ENCODE results near the gene DSC3.
"Not testable (repeated sequence)": the region's sequence is repeated elsewhere in the genome, so short reads cannot be mapped to it uniquely, and the experiment has no call there.

The DSC3 gene

DNA sequence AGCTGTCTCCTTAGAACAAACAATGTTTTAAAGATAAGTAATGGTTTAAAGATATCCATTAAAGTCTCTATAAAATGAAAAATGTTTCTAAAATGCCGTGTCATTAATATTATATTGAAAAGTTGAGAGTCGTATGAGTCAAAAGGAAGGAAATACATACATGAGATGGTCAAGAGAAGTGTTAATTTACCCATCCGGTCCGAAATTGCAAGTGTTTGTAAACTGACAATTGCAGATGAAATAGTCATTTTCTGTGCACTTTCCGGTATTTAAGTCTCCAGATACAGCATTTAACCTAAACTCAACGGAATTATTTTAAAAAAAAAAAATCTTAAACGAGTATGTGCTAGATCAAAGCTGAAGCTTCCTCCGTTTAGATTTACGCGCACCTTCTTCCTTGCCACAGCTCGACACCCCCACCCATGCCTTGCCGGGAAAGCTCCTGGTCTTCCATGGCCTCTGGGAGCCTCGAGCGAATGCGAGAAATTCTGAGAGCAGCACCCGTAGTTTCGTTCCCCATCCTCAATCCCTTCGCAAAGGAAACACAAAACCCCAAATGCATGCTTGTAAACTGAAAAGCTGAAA lies 1.8 kb downstream of the DSC3 start:
- no peak for DNase-seq

DNA sequence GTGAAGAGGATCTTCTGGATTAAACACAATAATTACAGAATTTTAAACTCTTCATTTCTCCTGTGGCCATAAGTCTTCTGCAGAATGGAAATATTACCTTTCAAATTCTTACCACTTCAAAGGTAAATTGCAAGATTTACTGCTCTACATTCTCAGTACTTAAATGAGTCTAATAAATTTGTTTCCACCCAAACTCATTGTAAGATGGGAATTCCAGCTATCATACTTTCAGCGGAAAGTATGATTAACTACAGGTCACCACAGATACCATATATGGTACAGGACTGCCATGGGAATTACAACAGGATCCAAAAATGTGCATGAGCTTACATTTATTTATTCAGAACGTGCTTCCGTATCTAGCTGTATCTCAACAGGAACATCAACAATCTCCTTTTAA lies 3.1 kb downstream of the DSC3 start:
- no peak for DNase-seq

DNA sequence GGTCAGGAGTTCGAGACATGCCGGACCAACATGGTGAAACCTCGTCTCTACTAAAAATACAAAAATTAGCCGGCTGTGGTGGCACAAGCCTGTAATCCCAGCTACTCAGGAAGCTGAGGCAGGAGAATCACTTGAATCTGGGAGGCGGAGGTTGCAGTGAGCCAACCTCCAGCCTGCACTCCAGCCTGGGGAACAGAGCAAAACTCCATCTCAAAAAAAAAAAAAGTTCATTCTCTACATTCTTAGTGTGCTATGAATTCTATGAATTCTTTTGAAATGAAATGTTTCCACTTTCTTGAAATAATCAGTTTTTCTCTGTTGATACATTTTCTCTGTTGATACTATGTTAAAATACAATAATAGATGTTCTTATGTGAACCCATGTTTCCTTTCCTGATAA lies 4.9 kb downstream of the DSC3 start:
- DNase-seq = not testable (repeated sequence)

DNA sequence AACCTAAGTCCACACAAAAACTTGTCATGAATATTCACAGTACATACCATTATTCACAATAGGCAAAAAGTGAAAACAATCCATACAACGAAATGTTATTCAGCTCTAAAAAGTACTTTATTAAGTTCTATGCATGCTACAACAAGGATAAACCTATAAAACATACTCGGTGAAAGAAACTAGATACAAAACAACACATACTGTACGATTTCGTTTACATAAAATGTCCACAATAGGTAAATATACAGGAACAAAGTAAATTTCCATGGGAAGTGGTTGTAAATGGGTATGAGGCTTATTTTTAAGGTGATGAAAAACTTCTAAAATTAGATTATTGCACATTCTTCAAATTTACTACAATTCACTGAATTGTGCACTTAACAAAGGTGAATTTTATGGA lies 8.0 kb downstream of the DSC3 start:
- DNase-seq = no peak

DNA sequence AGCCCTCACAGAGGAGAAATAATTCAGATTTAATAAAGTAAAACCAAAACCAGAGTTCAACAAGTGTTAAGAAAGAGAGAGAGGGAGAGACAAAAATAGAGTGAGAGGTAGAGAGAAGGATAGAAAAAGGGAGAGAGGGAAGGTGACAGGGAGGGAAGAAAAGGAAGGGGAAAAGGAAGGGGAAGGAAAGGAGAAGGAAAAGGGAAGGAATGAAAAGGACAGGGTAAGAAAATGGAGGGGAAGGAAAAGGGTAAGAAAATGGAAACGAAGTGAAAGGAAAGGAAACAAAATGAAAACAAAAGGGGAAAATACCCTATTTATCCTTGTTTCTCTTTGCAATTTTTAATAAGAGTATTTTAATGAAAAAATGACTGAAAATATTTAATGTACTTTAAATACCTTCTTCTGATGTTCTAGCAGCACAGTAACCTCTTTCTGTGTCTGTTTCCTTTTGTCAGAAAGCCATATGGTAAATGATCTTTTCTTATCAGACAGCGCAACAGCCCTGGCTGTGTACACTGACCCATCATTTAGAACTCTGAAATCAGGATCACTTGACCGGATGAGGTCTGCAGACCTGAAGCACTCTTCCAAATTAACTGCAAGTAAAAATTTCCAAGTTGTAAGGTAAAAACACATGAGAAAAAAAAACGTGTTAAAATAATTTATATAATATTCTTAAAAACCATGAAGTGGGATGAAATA lies 11.8 kb downstream of the DSC3 start:
- DNase-seq = no peak

DNA sequence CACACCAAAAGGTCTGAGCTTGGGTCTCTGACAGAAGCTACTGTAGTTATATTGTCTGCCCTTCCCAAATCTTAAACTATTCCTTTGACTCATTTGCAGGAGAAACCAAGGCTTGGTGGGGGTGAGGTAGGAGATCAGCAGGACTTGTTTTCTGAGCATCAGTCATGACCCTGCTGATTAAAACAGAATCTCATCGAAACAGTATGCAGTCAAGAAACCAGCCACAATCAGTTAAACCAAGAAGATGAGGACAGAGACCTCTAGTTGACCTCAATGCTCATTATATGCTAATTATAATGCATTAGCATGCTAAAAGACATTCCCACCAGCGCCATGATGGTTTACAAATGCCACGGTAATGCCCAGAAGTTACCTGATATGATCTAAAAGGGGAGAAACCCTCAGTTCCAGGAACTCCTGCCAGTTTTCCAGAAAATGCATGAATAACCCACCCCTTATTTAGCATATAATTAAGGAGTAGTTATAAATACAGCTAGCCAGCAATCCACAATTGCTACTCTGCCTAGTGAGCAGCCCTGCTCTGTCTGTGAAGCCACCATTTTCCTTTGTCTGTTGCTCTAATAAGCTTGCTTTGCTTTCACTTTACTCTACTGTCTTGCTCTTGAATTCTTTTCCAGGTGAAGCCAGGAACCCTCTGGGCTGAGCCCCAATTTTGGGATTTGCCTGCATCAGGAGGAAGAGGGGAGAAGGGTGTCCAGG lies 26.7 kb downstream of the DSC3 start:
- DNase-seq = no peak

DNA sequence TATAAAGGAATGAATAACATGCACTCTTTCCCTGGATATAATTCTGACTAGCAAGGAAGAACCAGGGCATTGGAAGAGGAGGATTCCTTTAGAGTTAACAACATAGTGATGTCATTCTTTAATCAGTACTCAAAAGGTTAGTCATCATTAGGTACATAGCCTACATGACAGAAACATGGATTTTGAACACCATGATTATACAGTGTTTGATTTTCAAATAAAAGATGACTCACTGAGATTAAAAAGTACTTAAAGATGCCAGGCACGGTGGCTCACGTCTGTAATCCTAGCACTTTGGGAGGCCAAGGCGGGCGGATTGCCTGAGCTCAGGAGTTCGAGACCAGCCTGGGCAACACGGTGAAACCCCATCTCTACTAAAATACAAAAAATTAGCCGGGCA lies 31.1 kb downstream of the DSC3 start:
- DNase-seq = not testable (repeated sequence)

DNA sequence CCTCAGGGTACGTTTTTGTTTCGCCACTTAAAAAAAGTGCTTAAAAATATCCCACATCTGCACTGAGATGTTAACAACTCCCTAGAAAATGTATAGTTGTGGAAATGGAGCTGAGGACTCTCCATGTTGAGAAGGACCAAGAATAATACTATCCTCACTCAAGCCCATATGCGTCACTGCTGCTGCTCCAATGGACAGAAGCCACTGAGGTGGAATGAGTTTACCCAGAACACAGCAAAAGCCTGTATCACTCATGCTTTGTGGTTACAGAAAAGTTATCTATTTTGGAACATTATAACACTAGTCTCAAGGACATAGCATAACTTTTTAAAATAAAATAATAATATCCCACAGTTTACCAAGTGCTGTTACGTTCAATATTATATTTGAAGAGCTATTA lies 31.9 kb downstream of the DSC3 start:
- DNase-seq = no peak

DNA sequence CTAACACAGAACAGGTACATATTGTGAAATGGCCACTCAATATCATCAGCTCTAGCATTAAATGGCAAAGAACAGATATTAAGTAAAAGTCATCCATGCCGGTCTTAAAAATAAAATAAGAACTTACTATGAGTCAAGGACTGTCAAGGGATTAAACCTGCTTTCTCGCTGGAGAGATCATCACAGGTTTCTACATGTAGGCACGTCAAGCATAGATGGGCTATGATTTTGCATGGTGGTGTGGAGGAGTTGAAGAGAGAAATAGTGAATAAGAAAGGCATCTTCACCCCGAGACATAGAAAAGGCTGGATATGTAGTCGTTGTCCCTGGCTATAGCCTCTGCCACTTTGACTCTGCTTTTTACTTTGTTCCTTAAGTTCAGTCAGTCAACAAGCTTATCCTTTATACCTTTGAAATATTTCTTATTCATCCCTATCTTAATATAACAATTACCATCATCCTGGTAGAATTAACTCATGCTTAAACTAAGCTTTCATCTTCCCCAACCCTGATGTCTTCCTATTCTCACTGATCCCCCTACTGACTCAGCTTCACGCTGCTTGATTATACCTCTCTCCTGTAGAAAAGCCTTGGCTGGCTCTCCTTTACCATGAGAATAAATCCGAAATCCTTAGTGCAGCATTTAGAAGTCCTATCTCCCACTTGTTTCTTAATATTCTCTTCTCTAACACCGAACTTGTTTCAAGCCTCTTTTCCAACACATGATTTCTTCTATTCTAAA lies 42.5 kb downstream of the DSC3 start:
- no peak for DNase-seq

DNA sequence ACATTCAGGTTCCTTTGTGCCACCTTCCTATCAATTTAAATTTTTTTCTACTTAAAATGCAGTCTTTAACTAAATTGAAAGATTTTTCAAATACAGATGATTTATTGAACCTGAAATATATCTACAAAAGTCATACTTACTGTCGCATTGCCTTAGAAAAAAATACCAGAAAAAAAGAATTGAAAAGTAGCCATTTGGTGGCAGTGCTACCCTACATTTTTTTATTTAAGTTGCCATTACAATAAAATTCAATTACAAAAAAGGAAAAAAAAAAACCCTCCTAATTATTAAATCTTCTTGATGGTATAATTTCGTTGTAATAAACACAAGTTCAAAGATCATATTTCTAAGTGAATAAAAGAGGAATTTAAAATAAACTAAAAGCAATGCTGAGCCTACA lies 43.4 kb downstream of the DSC3 start:
- DNase-seq = no peak

DNA sequence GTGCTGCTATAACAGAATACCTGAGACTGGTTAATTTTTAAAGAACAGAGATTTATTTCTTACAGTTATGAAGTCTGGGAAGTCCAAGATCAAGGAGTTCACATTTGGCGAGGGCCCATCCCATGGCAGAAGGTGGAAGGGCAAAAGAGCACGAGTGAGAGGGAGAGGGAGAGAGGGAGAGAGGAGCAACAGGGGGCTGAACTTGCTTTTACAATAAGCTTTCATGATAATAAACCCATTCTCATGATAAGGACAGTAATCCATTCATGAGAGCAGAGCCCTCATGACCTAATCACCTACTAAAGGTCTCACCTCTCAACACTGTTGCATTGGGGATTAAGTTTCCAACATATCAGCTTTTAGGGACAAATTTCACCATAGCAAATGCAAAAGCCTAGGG lies 45.3 kb downstream of the DSC3 start:
- DNase-seq = no peak

DNA sequence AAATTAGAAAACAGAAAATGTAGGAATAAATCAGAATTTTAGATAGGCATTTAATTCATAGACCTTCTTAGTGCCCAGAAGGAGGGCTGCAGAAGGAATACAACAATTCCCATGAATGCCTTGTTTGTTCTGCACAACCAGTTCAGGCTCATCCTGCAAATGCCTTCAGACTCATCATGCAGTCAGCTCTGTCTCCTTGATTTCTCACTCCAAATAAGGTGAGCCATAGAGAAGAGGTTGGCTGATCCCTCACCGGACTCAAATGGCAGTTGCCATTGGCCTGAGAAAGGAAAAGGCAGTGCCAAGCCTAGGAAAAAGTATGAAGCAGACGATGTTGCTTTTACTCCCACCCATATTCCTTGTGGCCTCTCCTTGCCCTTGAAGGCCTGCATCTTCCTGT lies 50.3 kb downstream of the DSC3 start:
- DNase-seq = no peak

DNA sequence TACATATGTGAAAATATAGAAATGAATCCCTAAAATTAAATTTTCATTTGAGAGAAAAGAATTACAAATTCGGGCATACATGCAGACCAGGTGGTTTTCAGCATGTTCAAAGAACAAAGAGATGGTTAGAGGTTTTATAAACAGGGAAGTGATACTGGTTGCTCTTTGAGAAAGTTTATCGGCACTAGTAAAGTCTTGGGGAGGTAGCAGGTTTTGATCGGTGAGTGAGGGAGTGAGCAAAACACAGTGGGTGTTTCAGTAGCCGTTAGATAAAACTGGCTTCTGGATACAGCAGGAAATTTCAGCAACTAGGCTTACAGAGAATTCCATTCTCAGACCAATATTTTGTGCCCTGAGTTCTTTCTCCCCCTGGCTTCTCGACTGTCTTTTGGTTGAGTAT lies 51.1 kb downstream of the DSC3 start:
- no peak for DNase-seq

DNA sequence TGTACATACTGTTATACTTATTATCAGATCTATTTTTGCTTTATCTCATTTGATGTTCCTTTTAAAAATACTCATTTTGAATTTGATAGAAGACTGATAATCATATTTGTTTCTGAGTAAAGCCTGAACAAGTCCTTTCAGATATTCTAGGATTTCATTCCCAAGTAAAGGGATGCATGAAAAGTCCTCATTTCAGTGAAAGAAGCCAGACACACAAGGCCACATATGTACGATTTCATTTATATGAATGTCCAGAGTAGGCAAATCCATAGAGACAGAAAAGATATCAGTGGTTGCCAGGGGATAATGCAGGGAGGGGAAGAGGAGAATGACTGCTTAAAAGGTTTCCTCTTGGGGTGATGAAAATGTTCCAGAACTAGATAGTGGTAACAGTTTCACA lies 53.4 kb downstream of the DSC3 start:
- DNase-seq = no peak

DNA sequence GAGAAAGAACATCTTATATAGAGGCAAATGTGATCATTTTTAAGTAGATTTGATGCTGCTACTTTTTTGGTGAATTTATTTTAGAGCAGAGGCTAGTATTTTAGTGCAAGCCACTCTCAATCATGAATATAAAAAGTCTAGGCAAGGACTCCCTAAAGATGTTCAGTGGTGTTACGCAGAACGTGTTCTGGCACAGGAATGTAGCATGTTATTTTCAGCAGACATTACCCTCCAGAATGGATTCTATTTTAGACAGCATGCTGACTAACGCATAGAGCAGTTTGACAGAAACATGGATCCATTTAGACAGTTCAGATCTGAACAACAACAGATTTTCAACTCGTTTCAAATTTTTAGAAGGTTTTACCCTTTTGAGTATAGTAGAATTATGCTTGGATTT lies 54.1 kb downstream of the DSC3 start:
- no peak for DNase-seq

DNA sequence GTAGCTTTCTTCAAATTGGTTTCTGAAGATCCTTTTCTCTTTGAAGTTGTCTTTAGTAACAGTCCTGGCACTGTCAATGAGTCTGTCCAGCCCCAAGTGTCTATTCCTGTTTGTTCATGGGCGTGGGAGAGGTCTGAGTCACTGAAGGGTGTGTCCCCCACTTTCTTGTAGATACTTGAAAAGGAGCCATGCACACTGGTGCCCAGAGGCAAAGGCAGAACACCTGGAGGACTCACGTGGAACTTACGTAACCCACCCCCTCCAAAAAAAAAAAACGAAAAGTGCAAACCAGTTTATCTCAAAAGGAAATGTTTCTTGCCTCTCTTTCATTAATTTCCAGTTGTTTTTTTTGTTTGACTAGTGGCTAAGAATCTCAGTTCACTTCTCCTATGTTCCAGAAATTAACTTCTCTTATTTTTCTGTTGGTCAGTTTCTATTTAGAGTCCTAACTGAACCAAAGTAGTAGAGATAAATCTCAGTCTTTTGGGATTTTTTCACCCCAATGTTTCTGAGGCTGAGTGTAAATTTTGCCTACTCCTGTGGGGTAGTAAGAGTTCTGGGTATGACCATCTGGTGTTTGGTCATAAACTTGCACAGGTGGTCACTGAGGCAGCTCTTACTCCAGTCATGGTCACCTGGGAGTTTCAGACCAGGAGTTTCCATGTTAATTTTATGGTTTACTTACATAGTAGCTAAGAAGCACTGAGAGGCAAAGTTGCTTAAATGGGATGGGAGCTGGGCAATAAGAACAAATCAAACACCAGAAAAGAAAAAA lies 54.9 kb downstream of the DSC3 start:
- DNase-seq = no peak

DNA sequence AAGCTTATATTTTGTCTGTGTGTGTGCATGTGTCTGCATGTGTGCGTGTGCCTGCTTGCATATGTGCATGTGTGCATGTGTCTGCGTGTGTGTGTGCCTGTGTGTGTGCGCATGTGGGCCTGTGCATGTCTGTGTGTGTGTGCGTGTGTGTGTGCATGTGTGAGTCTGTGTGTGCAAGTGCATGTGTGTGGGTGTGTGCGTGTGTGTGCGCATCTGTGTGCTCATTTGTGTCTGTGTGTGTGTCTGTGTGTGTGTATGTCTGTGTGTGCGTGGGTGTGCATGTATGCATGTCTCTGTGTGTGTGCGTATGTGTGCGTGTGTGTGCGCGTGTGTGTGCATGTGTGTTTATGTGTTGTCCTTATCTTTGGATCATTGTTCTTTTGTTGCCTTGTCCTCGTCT lies 56.8 kb downstream of the DSC3 start:
- DNase-seq = no peak

DNA sequence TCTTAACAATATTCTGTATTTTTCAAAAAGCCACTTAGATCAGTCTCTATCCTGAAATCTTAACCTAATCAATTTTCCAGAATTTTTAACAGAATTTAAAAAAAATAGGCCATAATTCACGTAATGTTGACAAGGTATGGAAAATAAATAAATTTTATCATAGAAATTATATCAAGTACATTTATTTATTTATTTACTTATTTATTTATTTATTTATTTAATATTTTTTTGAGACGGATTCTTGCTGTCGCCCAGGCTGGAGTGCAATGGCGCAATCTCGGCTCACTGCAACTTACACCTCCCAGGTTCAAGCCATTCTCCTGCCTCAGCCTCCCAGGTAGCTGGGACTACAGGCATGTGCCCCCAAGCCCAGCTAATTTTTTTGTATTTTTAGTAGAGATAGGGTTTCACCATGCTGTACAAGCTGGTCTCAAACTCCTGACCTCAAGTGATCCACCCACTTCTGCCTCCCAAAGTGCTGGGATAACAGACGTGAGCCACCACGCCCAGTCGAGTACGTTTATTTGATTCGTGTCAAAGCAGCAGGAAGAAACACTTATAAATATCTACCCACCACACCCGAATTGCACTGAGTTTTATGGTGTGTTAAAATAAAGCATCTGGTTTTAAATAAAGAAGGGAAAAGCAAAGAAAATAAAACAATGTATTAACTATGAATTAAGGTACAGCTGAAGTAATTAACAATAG lies 60.1 kb downstream of the DSC3 start:
- no peak for DNase-seq

DNA sequence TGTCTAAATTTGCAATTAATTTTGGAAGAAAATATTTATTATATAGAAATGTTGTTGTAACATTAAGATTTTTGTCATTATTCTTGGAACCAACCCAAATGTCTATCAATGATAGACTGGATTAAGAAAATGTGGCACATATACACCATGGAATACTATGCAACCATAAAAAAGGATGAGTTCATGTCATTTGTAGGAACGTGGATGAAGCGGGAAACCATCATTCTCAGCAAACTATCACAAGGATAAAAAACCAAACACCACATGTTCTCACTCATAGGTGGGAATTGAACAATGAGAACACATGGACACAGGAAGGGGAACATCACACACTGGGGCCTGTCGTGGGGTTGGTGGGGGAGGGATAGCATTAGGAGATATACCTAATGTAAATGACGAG lies 64.5 kb downstream of the DSC3 start:
- DNase-seq = not testable (repeated sequence)

DNA sequence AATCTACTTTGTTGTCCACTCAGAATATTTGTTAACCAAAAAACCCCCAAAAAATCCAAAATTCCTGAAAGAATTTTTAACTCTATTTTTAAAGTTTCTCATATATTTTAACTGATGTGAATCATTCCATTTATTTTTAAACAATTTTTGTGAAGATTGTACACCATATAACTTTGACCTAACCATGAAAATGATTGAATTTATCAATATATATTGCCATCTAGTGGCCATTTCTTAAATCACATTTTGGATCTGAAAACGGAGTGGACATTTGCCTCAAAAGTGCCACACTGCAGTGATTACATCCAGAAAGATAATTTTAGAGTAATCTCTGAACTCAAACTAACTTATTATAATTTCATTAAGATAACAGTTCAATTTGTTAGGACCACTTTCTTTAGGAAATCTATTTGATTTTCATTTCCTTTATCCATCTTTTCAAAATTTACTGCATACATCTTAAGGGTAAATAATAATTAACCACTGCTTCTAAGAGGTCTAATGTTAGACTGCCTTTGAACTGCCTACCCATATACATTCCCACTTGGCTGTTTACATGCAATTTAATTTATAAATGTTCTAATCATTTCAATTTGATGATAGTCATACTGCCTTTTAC lies 71.1 kb downstream of the DSC3 start:
- peak; percentile 44 for DNase-seq

DNA sequence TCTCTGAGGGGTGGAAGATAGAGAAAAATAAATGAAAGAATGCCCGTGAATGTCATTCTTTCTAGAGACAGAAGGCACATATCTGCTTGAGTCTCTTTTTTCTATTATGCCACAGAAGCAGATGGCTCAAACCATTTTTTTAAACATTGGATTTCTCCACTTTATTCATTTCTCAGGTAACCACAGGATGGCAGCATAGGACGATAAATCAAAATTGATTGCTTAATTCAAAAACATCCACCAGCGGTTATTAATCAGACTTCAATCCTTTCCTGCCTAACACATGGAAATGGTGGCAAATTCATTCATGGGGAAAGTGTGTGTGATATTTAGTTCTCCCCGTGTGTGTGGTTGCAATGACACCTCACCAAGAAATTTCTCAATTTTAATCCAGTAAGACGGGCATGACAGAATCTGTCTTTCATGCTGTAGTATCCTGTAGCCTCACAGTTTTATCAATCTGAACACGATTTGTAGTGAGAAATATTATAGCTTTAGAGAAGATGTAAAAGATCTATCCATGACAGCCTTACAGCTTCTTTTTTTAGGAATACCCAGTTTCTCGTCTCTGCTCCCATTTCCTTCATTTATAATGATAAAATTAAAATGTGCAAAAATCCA lies 72.2 kb downstream of the DSC3 start:
- no peak for DNase-seq

Measured in activated CD4-positive, alpha-beta T cell treated with anti-CD3 and anti-CD28 coated beads, Interleukin-2, amount 50 U/mL, for 16 hours (primary cell).